RKO (cell line): Measurements from ENCODE around the gene ARHGEF3.
"Not testable (repeated sequence)": the region's sequence is repeated elsewhere in the genome, so short reads cannot be mapped to it uniquely, and the experiment has no call there.

ENCODE experiments used
- DNase-seq: peaks from one replicate; pipeline ENCODE4 v3.0.0-alpha.2; 2016; ENCODE audit warnings: low spot score

The ARHGEF3 gene

GRCh38 chr3:56771376-56771775 is 30.4 kb downstream of the ARHGEF3 start:
- no peak for DNase-seq

- DNase-seq: no peak
Observed at GRCh38 chr3:56769116-56769707, 32.5 kb downstream of the ARHGEF3 start.

GRCh38 chr3:56764904-56765547 is 36.7 kb downstream of the ARHGEF3 start:
- DNase-seq: no peak

GRCh38 chr3:56764184-56764583 is 37.6 kb downstream of the ARHGEF3 start:
- DNase-seq: no peak

GRCh38 chr3:56763233-56763632 is 38.5 kb downstream of the ARHGEF3 start:
- DNase-seq: no peak

GRCh38 chr3:56762718-56763117 is 39.0 kb downstream of the ARHGEF3 start:
- DNase-seq: no peak

- DNase-seq: no peak
Observed at GRCh38 chr3:56761887-56762651, 39.7 kb downstream of the ARHGEF3 start.

GRCh38 chr3:56761023-56761422 is 40.7 kb downstream of the ARHGEF3 start:
- DNase-seq: no peak

- DNase-seq: no peak
Observed at GRCh38 chr3:56759532-56759931, 42.2 kb downstream of the ARHGEF3 start.

- peak; percentile 43 for DNase-seq
Observed at GRCh38 chr3:56758539-56758981, 43.2 kb downstream of the ARHGEF3 start.

- DNase-seq: not testable (repeated sequence)
Observed at GRCh38 chr3:56758042-56758441, 43.7 kb downstream of the ARHGEF3 start.

GRCh38 chr3:56754741-56755417 is 46.9 kb downstream of the ARHGEF3 start:
- no peak for DNase-seq

GRCh38 chr3:56753206-56753820 is 48.4 kb downstream of the ARHGEF3 start:
- no peak for DNase-seq

- DNase-seq: no peak
Observed at GRCh38 chr3:56751056-56751707, 50.6 kb downstream of the ARHGEF3 start.

- no peak for DNase-seq
Observed at GRCh38 chr3:56748663-56749231, 53.0 kb downstream of the ARHGEF3 start.

GRCh38 chr3:56747150-56747549 is 54.6 kb downstream of the ARHGEF3 start:
- no peak for DNase-seq

GRCh38 chr3:56744016-56744415 is 57.7 kb downstream of the ARHGEF3 start:
- DNase-seq: no peak

GRCh38 chr3:56742887-56743286 is 58.9 kb downstream of the ARHGEF3 start:
- no peak for DNase-seq

GRCh38 chr3:56739036-56739435 is 62.7 kb downstream of the ARHGEF3 start:
- DNase-seq: no peak

GRCh38 chr3:56737006-56737405 is 64.7 kb downstream of the ARHGEF3 start:
- DNase-seq: no peak

- DNase-seq: no peak
Observed at GRCh38 chr3:56732109-56732508, 69.6 kb downstream of the ARHGEF3 start.
